ENCODE results near the gene TMC4. TPM values are rescaled to one million over a fixed set of nuclear protein-coding genes. Genes with fewer than 3 reads are reported as not detected.
A peak's percentile ranks its signal among the peaks of the same experiment; 100 is the strongest.

Gene TMC4
- total RNA-seq, 8 experiments from 2014 or later = 0.76 to 2.8 (median 1.5) TPM

DNA sequence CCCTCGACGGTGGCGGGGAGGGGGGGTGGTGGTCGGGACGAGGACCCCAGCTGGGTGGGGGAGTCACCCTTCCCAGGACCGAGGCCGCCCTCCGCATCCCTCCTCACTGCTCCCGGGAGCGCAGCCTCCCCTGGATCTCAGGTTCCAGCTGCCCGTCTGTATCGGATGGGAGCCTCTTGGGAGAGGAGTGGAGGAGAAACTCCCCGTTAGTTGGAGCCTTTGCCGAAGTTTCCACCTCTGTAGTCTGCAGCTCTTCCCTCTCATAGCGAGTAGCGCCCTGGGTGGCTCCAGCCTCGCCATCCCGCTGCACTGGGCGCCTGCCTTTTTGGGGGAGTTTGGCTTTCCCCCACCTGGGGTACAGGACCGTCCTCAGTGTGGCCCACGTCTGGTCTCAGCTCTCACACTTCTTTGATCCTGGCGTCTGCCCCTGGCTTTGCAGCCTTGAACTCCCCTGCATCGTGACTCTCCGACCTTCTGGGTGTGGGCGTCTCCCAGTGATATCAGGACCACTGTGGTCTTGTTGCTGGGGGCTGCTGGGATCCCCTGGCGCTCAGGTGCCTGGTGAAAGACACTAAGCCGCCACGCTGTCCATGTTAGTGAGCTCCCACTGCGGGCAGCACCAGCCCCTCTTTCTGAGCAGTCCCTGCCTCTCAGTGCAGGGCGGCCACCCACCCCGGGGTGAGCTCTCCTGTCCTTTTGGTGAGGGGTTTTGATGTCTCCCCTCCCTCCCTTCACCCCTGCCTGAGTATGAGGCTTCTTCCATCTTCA lies 34.3 kb downstream of the TMC4 start:
- Histone ChIP-seq H3K4me1 (replicated peaks in 1 of 2) (peaks cover 8 to 10% of the 10 kb centered on the region in 2 donors), H3K27ac (peak overlapping the region; percentile 95 to 98), H3K4me3 (peak overlapping the region; percentile 86 to 100 (median 91))
- 12 to 89% methylated on average over 8 of the region's 31 CpGs; no CpG with 5 or more reads in 8 of the 10 experiments for WGBS, 10 experiments
- in situ Hi-C loops (cut with MboI; ENCODE audit: low pct_unique_long_range_greater_than_20kb in 2 of 9, low sequenced_read_pairs in 9 of 9, unreplicated experiment in 9 of 9) = no loop called here
- ATAC-seq (replicated peaks in 6 of 8) = no peak

DNA sequence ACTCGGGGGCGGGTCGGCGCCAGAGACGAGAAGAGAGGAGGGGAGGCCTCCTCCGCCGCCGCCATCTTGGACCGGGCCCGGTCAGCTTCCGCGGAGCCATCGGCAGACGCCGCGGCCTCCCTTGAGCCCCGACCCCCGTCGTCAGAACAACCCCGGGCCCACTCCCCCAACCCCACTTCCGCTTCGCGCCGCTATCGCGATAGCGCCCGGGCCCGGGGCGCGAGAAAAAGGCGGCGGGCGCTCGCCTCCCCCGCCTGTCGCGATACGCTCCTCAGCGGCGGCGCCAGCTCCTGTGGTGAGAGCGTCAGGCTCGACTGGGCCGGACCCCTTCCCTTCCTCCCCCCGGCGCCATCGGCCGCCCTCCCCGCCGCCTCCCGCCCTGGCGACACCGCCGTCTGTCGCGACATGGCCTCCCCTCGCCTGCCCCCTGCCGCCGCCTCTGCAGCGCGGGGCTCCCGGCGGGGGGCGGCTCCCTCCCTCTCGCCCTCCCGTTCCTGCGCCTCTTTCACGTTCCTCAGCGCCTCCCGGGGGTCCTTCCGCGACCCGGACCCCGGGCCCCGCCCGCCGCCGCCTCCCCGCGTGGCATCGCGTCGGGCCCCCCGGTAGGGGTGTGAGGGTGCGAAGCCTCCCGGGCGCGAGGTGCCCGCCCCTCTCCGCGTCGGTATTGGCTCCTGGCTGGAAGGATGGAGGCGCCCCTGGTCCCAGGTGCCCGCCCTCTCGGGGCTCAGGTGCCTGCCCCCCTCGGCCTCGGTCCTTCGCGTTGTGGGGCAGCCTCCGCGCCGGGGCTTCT lies 35.1 kb downstream of the TMC4 start, which contains the start of gene CNOT3:
Gene CNOT3 (plus strand): TSS at position 64 of the 790 bp plus-strand sequence. CDS start 5,217 bp downstream, outside the sequence.
- no CpG with 5 or more reads among the region's 103 CpGs for WGBS, 10 experiments
- ATAC-seq (replicated peaks in 6 of 8) = no peak
- peak within 1 kb of the TSS; percentile 95 to 98 for H3K27ac ChIP-seq
- peaks cover 8 to 10% of the 10 kb centered on the region in 2 donors for H3K4me1 ChIP-seq (replicated peaks in 1 of 2)
- in situ Hi-C loops (cut with MboI; ENCODE audit: low pct_unique_long_range_greater_than_20kb in 2 of 9, low sequenced_read_pairs in 9 of 9, unreplicated experiment in 9 of 9) = no loop called here
- H3K4me3 ChIP-seq = peak within 1 kb of the TSS; percentile 86 to 100 (median 91)

DNA sequence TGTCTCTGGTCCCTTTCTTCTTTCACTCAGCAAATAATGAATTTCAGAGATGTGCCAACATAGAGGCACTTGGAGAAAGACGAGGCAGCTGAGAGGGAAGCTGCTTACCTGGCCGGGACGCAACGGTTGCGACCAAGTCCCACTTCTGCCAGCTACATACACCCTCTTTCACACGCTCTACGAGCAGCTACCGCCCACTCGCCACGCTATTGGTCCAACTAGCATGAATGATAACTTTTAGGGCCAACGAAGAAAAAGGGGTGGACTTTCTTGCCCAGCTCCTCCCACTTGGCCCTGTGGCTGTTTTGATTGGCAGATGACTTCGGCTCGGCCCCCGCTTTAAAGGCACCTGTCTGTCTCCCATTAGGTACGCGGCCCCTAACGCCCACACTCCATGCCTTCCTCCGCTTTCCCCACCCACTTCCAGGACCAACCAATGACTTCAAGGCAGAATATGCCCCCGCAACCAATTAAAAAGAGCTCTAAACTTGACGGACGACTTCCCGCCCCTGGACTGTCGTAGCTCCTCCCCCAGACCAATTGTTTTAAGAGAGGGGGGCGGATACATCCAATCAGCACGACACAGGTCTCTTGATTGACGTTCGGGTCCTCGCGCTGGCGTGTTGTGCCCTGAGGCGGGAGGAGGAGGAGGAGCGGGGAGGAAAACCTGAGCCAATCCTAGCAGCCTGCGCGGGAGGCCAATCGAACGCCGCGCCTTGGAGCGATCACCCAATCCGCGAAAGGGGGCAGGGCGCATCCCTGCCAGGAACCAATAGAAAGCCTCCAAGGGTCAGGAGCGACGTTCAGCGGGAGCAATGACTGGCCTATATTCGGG lies 35.9 kb downstream of the TMC4 start:
- H3K4me3 ChIP-seq = peak overlapping the region; percentile 86 to 100 (median 91)

DNA sequence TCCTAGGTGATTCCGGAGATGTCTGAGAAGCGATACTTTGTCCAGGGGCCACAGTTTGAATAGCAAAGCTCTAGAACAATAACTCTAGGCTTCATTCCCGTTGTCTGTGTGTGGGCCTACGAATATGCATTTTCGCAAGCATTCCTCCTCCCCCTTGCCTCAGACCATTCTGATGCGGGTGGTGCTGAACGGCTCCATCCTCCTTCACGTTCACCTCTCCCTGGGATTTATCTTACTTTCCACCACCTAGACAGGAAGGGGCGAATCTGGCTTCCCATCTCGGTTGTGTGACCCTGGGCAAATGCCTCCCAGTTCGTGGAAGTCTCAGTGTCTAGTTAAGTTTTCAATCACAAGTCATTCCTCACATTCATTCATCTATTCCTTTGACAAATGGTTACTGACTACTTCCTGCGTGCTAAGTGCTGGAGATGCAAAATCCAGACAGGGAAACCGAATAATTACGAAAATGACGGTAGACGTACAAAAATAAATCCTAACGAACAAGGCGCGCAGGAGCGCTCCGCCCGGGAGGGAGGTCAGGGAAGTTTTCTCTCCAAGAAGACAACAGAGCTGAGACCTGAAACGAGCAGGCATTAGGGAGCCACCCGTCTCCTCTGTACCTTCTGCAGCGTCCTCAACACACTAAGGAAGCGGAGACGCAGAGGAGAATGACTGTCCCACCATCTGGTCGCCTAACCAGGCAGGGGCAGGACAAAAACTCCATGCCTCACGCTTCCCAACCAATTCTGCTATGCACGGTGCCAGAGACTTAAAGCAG lies 36.7 kb downstream of the TMC4 start:
- ATAC-seq (replicated peaks in 6 of 8) = peak in 2 of 8 experiments; percentile 0 to 1
- peak overlapping the region; percentile 31 to 43 (median 39) for H3K4me3 ChIP-seq
- in situ Hi-C loops (cut with MboI; ENCODE audit: low pct_unique_long_range_greater_than_20kb in 2 of 9, low sequenced_read_pairs in 9 of 9, unreplicated experiment in 9 of 9) = no loop called here
- peaks cover 8 to 10% of the 10 kb centered on the region in 2 donors for H3K4me1 ChIP-seq (replicated peaks in 1 of 2)
- WGBS, 10 experiments = 0 to 5% (median 1%) methylated on average over 2 to 14 of the region's 30 CpGs; no CpG with 5 or more reads in 2 of the 10 experiments
- no peak overlapping the region for H3K27ac ChIP-seq

More for the DNA sequence above, 35.9 kb downstream of the TMC4 start:
- in situ Hi-C loops (cut with MboI; ENCODE audit: low pct_unique_long_range_greater_than_20kb in 2 of 9, low sequenced_read_pairs in 9 of 9, unreplicated experiment in 9 of 9) = no loop called here
- peak overlapping the region in 1 of 2 donors; percentile 98 for H3K27ac ChIP-seq
- peaks cover 8 to 10% of the 10 kb centered on the region in 2 donors for H3K4me1 ChIP-seq (replicated peaks in 1 of 2)
- 0 to 5% (median 0%) methylated on average over 1 to 13 of the region's 46 CpGs; no CpG with 5 or more reads in 5 of the 10 experiments for WGBS, 10 experiments
- peak; percentile 73 to 89 (median 87) for ATAC-seq (replicated peaks in 6 of 8)

DNA sequence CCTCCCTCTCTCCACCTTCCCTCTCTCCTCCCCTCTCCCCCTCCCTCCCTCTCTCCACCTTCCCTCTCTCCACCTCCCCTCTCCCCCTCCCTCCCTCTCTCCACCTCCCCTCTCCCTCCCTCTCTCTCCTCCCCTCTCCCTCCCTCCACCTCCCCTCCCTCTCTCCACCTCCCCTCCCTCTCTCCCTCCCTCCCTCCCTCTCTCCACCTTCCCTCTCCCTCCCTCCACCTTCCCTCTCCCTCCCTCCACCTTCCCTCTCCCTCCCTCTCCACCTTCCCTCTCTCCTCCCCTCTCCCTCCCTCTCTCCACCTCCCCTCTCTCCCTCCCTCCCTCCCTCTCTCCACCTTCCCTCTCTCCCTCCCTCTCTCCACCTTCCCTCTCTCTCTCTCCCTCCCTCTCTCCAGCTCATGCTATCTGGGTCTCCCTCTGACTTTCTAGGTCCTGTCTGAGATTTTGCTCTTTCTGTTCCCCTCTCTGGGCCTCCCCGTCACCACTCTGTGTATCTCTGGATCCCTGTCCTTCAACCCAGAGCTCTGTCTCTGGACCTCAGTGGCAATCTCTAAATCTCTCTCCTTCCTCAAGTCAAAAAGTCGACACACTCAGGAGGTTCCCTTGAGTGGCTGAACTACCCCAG lies 38.9 kb downstream of the TMC4 start:
- peaks cover 6 to 8% of the 10 kb centered on the region in 2 donors for H3K4me1 ChIP-seq (replicated peaks in 1 of 2)
- H3K27ac ChIP-seq = no peak overlapping the region
- ATAC-seq (replicated peaks in 6 of 8) = no peak
- no peak overlapping the region for H3K4me3 ChIP-seq
- in situ Hi-C loops (cut with MboI; ENCODE audit: low pct_unique_long_range_greater_than_20kb in 2 of 9, low sequenced_read_pairs in 9 of 9, unreplicated experiment in 9 of 9) = no loop called here
- WGBS, 10 experiments = 0 to 80% (median 58%) methylated on average over 1 to 2 of the region's 2 CpGs; no CpG with 5 or more reads in 6 of the 10 experiments

DNA sequence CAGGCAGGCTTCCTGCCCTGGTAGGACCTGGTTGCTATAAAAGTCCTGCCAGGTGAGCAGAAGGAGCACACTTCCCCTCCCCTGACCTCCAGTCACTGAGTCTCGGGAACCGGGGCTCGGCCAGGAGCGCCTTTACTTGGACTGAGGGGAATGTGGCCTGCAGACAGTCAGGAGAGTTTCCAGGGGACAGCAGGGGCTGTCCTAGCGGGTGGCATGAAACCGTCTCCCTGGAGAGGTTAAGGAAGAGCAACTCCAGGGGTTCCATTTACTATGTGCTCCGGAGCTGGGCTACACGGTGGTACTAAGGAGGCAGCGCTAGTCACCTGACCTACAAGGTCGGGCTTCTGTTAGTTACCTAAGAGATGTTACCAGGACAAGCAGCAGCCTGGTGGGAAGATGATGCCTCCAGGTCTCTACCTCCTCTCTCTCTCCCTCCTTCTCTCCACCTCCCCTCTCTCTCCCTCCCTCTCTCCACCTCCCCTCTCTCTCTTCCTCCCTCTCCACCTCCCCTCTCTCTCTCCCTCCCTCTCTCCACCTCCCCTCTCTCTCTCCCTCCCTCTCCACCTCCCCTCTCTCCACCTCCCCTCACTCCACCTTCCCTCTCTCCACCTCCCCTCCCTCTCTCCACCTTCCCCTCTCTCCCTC lies 39.5 kb downstream of the TMC4 start:
- H3K4me3 ChIP-seq = no peak overlapping the region
- no peak for ATAC-seq (replicated peaks in 6 of 8)
- no peak overlapping the region for H3K27ac ChIP-seq
- 67 to 87% (median 80%) methylated on average over 1 to 6 of the region's 10 CpGs; no CpG with 5 or more reads in 5 of the 10 experiments for WGBS, 10 experiments
- H3K4me1 ChIP-seq (replicated peaks in 1 of 2) = peaks cover 0 to 5% of the 10 kb centered on the region in 2 donors
- in situ Hi-C loops (cut with MboI; ENCODE audit: low pct_unique_long_range_greater_than_20kb in 2 of 9, low sequenced_read_pairs in 9 of 9, unreplicated experiment in 9 of 9) = no loop called here

DNA sequence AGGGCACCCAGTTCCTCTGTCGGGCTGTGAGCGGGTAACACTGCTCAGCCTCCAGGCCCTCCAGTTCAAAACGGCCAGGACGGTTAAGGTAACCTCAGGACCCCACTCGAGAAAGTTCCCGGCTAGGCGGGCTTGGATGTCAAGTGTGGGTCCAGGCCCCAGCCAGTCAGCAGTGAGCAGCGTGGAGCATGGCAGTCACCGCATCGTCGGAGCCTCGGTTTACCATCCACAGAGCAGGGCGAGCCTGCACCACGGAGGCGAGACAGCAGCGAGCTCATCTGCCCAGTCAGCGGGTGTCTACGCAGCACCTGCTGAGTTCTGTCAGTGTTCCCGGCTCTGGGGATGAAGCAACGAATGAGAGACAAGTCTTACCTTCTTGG lies 43.4 kb downstream of the TMC4 start:
- no peaks in the 10 kb centered on the region for H3K4me1 ChIP-seq (replicated peaks in 1 of 2)
- WGBS, 10 experiments = 92 to 100% (median 100%) methylated on average over 1 to 10 of the region's 20 CpGs; no CpG with 5 or more reads in 5 of the 10 experiments
- no peak overlapping the region for H3K27ac ChIP-seq
- H3K4me3 ChIP-seq = no peak overlapping the region
- ATAC-seq (replicated peaks in 6 of 8) = no peak
- in situ Hi-C loops (cut with MboI; ENCODE audit: low pct_unique_long_range_greater_than_20kb in 2 of 9, low sequenced_read_pairs in 9 of 9, unreplicated experiment in 9 of 9) = no loop called here

DNA sequence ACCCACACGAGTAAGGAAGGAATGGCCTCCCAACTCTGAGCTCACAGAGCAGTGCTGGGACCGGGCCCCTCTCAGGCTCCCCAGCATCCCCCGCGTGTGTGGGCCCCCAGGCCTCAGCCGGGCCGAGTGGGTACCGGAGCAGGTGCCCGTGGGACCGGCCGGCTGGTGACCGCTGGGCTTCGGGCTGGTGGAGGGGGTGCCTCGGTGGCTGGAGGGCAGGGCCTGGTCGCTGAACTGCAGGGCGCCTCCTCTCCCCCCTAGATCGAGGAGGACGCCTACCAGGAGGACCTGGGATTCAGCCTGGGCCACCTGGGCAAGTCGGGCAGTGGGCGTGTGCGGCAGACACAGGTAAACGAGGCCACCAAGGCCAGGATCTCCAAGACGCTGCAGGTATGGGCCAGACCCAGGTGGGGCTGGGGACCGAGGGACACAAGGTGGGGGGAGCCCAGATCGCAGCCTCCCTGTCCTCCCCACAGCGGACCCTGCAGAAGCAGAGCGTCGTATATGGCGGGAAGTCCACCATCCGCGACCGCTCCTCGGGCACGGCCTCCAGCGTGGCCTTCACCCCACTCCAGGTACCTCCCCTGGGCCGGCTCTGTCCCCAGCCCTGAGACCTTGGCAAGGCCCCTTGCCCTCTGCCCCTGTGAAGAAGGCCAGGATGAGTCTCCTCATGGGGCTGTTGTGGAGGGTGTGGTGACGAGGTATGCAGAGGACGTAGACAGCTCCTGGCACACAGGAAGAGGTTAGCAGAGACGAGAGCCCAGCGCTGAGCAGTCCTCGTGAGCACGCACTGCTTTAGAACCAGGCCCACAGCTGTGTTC lies 44.0 kb downstream of the TMC4 start:
- H3K27ac ChIP-seq = no peak overlapping the region
- in situ Hi-C loops (cut with MboI; ENCODE audit: low pct_unique_long_range_greater_than_20kb in 2 of 9, low sequenced_read_pairs in 9 of 9, unreplicated experiment in 9 of 9) = no loop called here
- no peak overlapping the region for H3K4me3 ChIP-seq
- no peaks in the 10 kb centered on the region for H3K4me1 ChIP-seq (replicated peaks in 1 of 2)
- 90 to 100% (median 100%) methylated on average over 1 to 8 of the region's 41 CpGs; no CpG with 5 or more reads in 5 of the 10 experiments for WGBS, 10 experiments
- ATAC-seq (replicated peaks in 6 of 8) = peak in 4 of 8 experiments; percentile 7 to 15 (median 11)

DNA sequence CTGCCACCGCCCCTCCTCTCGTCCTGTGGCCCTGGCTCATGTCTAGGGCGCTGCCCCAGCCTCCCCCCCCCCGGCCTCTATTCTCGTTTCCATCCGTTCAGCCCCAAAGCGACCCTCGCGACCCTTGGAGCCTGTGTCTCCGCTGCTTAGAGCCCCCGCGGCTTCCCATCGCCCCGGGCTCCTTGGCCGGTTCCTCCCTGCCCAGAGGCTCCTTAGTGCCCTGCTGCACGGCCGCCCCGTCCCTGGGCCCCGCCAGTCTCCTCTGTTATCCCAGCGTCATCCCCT lies 44.6 kb downstream of the TMC4 start:
- no peak overlapping the region for H3K4me3 ChIP-seq
- H3K4me1 ChIP-seq (replicated peaks in 1 of 2) = no peaks in the 10 kb centered on the region
- H3K27ac ChIP-seq = no peak overlapping the region
- ATAC-seq (replicated peaks in 6 of 8) = no peak
- WGBS, 10 experiments = no CpG with 5 or more reads among the region's 20 CpGs
- in situ Hi-C loops (cut with MboI; ENCODE audit: low pct_unique_long_range_greater_than_20kb in 2 of 9, low sequenced_read_pairs in 9 of 9, unreplicated experiment in 9 of 9) = no loop called here

DNA sequence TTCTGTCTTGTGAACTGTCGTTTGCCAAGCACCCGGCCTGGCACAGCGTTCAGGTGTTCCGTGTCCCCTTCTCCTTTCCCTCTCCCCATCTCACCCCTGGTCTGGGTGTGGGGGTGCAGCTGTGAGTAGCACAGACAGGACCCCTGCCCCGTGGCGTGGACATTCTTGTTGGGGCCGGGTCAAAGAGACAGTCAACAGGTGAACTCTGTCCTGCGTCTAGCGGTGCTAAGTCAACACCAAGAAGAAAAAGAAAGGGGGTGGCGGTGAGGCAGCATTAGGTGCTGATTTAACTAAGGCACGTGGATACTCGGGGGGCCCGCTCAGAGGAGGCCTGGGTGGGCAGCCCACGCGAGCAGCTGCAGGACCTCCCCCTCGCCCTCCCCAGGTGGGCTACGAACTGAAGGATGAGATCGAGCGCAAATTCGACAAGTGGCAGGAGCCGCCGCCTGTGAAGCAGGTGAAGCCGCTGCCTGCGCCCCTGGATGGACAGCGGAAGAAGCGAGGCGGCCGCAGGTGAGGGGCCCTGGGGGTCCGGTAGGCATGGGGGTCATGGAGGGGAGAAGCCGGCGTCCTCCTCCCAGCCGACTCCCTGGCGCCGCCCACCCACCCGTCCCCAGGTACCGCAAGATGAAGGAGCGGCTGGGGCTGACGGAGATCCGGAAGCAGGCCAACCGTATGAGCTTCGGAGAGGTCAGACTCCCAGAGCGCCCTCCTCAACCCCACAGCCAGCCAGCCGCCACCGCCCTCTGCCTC lies 45.1 kb downstream of the TMC4 start:
- Histone ChIP-seq H3K4me1 (replicated peaks in 1 of 2) (no peaks in the 10 kb centered on the region), H3K4me3 (no peak overlapping the region), H3K27ac (no peak overlapping the region)
- ATAC-seq (replicated peaks in 6 of 8) = no peak
- in situ Hi-C loops (cut with MboI; ENCODE audit: low pct_unique_long_range_greater_than_20kb in 2 of 9, low sequenced_read_pairs in 9 of 9, unreplicated experiment in 9 of 9) = no loop called here
- WGBS, 10 experiments = 72 to 100% (median 94%) methylated on average over 1 to 6 of the region's 44 CpGs; no CpG with 5 or more reads in 2 of the 10 experiments

Measured in motor neuron (in vitro differentiated cells).